HG02884 (cell line): ENCODE measurements around the gene MBP.
A peak's percentile ranks its signal among the peaks of the same experiment; 100 is the strongest.
"Not testable (repeated sequence)": the region's sequence is repeated elsewhere in the genome, so short reads cannot be mapped to it uniquely, and the experiment has no call there.

Experiments used
- ATAC-seq: cut with Tn5 transposase; IDR thresholded peaks from one replicate; pipeline ENCODE4 v1.9.1; 2021; ENCODE audit warnings: mild to moderate bottlenecking, moderate library complexity; ENCODE audit not compliant: unreplicated experiment

Gene MBP

GRCh38 chr18:76980663-76981395 lies 151.8 kb downstream of the MBP start:
- ATAC-seq, result peak; percentile 15

DNA sequence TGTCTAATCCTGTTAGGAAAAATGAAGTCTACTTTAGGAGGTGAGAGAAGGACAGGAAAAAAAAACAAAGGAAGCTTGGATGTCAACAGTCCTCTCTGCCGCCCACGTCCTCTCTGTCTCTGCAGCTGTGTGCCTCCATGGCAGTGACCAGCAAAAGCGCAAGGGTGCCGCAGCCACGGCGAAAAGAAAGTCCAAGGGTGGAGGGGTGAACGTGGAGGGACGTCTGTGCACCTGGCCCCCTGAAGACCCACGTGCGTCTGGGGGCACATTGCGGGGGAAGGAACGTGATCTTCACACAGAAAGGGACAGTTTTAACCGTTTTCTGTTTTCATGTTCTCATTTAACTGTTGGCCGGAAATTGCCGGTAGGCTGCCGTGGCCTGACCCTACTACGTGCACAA lies 152.7 kb downstream of the MBP start:
- no peak for ATAC-seq

DNA sequence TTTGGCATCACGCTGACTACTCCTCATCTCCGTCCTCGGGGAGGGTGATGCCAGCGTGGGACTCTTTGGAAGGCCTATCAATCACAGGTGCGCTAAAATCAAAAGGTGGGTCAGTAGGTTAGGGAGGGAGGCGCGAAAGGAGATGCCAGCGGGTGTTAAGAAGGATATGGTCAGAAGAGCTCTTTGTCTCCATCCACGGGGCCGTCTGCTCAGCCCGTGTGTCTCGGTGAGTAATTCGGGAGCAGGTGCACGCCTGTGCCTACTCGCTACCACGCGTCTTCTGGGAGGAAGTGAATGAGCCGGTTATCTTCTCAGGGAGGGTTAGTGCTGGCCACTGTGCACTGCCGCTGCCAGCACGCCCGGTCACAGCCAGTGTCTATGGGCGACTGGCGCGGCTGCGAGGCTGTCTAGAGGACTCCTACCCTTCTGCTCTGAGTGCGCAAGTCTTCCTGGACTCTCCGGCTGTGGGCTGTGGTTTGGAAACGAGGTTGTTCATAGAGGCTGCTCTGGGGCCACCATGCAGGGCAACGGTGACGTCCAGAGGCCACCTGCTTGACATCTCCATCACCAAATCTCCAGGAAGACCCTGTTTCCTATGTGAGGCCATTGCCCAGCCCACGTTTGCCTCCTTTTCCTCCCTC lies 153.4 kb downstream of the MBP start:
- no peak for ATAC-seq

DNA sequence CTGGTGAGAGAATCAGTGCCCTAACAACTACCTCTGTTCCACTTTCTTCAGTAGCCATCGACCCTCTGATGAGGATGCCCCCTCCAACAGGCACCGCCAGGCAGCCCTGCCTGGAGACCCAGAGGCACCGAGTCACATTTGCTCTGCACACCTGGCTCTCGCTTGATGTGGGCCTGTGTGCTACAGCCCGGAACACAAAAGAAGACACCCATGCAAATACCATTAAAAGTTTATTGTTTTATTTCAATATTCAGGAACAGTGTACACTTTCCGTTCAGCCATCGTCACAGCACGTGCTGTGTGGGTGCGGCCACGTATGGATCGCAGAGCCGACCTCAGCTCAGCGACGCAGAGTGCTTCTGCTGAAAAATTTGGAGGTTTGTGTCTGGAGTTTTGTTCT lies 154.0 kb downstream of the MBP start:
- no peak for ATAC-seq

DNA sequence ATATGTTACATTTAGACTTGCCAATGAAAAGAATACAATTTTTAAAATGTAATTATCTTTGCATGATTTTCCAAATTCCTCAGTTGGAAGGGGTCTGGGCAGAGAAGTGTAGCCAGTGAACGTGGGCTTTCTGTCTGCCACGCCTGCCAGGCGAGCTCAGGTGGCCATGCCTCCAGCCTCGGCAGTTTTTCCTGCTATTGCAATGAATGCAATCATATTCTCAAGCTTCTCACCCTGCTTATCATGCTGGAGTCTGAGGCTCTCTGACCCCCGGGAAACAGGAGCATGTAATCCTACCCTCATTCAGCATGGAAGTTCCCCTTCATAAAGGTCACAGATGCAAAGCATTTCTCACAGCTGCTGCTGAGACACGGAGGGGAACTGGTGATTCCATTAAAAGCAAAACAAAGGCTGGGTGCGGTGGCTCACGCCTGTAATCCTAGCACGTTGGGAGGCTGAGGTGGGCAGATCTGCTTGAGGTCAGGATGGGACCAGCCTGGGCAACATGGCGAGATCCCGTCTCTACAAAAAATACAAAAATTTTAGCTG lies 154.8 kb downstream of the MBP start:
- no peak for ATAC-seq

DNA sequence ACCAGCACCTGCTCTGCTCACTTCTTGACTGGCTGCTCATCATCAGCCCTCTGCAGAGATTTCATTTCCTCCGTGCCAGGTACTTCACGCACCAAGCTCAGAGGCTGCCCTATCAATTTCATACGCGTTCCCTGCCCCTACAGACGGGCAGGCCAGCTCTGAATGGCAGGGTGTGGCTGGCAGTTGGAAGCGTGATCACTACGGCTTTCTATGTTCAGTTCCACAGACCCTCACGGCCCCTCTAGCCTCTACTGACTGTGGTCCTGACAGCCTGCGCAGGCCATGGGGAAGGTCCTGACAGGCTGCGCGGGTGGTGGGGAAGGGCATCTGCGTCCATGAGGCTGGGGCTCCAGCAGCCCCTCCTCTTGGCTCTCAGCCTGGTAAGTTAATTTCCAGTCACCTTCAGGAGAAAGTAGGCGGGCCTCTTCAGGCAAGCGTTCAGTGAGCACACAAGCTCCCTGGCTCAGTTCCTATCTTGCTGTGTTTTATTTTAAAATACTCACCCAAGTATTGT lies 155.4 kb downstream of the MBP start:
- no peak for ATAC-seq

- ATAC-seq, result no peak
Measured at GRCh38 chr18:76975577-76976110, 156.9 kb downstream of the MBP start.

GRCh38 chr18:76974386-76974785 lies 158.2 kb downstream of the MBP start:
- no peak for ATAC-seq

DNA sequence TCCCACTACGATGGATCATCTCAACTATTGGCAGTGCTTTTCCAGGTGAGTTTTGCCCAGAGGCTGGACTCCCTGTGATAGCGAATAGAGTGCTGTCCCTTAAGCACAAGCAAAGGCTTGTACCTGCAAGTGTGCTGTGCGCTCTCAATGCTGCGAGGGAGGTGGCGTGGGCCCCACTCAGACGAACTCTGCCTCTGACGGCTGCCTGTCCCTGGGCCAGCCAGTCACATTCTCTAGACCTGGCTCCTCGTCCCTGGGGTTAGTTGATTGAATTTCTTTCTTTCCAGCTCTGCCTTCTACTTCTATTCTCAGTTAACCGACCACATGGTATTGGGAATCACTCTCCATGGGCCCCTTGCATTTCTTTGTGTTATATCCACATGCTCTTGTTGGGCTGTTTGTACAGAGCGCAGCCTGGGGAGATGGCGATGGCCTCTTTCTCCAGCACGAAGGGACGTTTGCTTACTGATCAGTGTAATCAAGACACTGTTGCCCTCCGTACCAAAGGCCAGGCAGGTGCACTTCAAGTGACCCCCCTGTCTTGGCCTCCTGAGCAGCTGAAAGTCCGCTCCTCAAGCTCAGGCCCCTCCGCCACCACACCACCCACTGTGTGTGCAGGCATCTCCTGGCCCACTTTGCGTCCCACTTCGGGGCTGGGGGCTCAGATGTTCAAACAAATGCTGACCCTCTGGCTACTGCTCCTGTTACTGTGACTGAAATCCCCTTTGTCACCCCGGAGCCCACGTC lies 158.9 kb downstream of the MBP start:
- ATAC-seq, result no peak

- no peak for ATAC-seq
Measured at GRCh38 chr18:76972846-76973519, 159.6 kb downstream of the MBP start.

DNA sequence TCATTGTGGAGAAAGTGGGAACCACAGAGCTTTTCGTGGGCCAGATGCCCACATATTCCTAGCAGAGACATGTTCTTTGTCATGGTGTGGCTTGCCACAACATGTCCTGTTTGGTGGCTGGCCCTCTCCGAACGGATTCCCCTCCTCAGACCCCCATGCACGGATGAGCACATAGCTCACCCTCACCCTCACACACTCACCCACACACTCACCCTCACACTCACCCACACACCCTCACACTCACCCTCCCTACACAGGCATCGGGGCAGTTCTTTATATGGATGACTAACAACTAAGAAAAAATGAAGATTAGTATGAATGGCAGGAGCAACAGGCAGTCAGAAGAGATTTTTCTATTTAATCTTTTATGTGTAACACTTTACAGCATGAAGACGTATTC lies 160.3 kb downstream of the MBP start:
- no peak for ATAC-seq

DNA sequence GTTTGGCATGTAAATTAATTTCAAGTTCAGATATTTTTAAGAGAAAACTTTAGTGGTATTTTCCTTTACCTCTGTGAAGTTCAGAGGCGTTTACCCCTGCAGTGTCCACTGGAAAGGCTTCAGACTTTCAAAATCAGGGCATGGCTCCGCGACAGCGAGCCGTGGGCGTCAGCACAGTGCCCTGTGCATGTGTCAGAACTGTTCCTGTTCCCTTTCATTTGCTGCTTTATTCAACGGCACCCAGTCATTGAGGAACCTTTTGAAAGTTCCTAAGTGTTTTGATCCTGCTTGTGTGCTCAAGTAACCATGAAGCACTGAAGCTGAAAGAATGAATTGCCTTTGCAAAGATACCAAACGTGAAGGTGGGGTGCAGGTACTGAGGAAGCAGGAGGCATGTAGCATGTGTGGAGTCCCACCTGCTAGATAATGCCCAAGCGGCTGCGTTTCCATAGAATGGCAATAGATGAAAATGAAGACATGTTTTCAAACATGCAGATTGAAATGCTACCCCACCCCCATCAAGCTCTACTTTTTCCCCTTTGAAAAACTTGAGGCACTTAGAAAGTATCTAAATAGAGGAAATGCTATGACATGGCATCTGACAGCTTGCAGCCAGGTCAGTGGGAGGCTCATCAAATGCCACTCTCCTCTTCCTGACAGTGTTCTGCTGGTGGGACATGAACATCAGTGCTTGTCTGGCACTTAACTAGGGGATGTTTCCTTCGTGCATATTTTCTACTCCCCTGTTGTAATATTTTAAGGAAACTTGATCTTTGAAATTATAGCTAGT lies 161.6 kb downstream of the MBP start:
- ATAC-seq, result no peak

- no peak for ATAC-seq
Measured at GRCh38 chr18:76967721-76968472, 164.7 kb downstream of the MBP start.

GRCh38 chr18:76967299-76967698 lies 165.3 kb downstream of the MBP start:
- not testable (repeated sequence) for ATAC-seq

GRCh38 chr18:76965555-76966151 lies 166.9 kb downstream of the MBP start:
- ATAC-seq, result not testable (repeated sequence)

DNA sequence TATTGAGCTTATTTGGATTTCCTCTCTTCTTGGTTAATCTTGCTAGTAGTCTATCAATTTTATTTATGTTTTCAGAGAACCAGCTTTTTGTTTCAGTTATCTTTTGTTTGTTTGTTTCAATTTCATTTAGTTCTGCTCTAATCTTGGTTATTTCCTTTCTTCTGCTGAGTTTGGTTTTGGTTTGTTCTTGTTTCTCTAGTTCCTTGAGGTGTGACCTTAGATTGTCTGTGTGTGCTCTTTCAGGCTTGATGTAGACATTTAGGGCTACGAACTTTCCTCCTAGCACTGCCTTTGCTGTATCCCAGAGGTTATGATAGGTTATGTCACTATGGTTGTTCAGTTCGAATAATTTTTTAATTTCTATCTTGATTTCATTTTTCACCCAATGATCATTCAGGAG lies 168.6 kb downstream of the MBP start:
- ATAC-seq, result no peak

GRCh38 chr18:76962851-76963250 lies 169.7 kb downstream of the MBP start:
- ATAC-seq, result no peak

DNA sequence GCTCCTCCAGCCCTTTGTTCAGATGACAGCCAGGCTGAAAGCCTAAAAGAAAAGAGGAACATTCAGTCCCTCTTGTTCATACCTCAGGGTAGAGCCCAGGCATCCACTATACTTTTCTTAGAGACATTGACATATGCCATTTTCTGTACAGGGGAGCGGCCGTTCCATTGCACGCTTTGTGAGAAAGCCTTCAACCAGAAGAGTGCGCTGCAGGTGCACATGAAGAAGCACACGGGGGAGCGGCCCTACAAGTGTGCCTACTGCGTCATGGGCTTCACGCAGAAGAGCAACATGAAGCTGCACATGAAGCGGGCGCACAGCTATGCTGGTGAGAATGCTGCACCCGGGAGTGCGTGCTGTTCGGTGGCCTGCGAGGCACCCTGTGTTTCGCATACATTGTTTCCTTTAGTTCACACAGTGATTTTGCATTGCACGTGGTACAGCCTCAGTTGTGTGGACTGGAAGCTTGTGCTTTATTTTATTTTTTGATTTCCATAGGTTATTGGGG lies 172.0 kb downstream of the MBP start:
- no peak for ATAC-seq

DNA sequence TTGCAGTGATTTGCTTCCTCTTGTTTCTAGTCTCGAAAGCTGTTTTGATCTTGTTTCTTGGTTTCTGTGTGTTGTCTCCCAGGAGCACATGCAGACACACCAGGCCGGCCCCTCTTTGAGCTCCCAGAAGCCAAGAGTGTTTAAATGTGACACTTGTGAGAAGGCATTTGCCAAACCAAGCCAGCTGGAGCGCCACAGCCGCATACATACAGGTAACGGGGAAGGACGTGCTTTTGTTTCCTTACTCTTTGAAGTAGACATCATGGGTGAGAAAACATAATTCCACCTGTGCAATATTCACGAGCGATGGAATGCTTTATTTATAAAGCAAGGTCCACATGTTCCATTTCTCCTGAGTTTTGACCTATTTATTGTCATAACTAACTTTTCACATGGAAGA lies 173.0 kb downstream of the MBP start:
- no peak for ATAC-seq
